GM20431 (cell line): Measurements from ENCODE around the gene CYP27A1.

Experiments
- in situ Hi-C: fragments of 300-500 bp; cut with MseI, MboI; formaldehyde crosslinking; loops from one replicate; pipeline ENCODE4 v1.15.0; 2020; ENCODE audit warnings: low sequenced_read_pairs; ENCODE audit not compliant: unreplicated experiment

Gene CYP27A1

DNA sequence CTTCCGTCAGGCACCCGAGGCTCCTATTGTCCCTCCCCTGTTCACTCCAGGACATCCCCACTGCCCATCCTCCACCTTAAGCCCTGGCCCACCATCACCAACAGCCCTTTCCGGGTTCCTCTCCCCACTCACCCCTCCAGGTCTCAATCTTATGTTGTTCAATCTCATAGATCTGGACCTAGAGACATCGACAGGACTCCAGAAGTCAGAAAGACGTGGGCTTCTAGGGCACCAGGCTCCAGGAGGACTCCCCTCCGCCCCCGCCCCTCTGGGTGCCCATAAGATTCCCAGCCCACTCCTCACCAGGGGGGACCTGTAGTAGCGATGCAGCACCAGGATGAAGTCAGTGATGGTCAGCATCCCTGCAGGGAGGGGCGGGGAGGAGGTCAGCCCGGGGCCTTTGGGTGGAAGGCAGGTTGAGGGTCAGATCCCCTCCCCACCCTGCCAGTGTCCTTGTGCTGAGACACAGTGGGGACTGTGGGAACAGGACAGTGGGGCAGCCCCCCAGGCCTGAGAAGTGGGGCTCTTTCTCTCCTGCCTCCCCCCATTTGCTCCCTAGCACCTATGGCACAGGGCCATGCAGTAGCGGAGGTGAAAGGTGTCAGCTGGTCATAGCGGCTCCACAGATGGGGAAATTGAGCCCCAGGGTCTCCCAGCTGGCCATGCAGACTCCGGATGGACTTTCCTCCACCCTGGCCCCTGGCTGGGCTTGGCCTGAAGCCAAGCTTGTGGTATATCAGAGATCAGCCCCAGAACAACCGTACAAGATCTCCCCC lies 45.9 kb downstream of the CYP27A1 start:
- in situ Hi-C loops, result loop anchor here (25.0 kb wide), 2 partner anchors 166 to 416 kb away; partner anchors contain the start of genes BCS1L, RNF25, STK36 and VIL1

DNA sequence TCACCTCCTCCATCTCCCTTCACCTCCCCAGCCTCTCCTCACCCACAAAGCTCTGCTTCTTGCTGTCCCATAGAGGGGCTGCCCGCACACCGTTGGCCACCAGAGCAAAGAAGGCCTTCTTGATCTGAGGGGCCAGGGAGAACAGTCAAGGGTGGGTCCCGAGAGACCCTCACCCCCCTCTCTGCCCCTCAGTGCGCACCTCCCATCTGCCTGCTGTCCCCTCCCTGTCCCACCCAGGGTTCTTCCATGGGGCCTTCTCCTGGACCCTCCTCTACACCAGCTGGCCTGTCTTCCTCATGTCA lies 46.5 kb downstream of the CYP27A1 start:
- in situ Hi-C loops, result loop anchor here (25.0 kb wide), 2 partner anchors 166 to 416 kb away; partner anchors contain the start of genes BCS1L, RNF25, STK36 and VIL1

DNA sequence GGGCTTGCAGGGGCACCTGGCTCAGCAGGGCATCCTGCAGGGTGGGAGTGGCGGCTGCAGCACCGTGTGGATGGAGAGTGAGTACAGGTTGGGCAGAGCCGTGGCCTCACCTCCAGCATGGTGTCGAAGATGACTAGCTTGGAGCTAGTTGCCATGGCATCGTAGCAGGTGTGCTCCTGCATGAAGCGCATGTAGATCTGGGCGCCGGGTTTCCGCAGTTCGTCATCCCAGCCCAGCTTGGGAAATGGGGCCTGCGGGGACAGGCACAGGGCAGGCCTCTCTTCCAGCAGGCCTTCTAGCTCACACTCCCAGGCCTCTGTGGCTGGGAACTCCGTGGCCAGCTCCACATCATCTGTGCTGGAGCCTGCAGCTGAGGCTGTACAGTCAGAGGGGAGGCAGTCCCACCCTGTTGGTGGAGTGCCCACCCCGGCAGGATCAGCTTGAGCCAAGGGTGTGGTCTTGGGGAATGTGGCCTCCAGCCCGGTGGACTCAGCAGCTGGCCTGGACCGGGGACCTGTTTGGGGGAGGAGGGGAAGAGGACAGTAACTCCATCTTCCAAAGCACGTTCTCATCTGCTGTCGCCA lies 48.0 kb downstream of the CYP27A1 start:
- in situ Hi-C loops, result loop anchor here (25.0 kb wide), 2 partner anchors 168 to 418 kb away; partner anchors contain the start of genes BCS1L, RNF25, STK36 and VIL1

DNA sequence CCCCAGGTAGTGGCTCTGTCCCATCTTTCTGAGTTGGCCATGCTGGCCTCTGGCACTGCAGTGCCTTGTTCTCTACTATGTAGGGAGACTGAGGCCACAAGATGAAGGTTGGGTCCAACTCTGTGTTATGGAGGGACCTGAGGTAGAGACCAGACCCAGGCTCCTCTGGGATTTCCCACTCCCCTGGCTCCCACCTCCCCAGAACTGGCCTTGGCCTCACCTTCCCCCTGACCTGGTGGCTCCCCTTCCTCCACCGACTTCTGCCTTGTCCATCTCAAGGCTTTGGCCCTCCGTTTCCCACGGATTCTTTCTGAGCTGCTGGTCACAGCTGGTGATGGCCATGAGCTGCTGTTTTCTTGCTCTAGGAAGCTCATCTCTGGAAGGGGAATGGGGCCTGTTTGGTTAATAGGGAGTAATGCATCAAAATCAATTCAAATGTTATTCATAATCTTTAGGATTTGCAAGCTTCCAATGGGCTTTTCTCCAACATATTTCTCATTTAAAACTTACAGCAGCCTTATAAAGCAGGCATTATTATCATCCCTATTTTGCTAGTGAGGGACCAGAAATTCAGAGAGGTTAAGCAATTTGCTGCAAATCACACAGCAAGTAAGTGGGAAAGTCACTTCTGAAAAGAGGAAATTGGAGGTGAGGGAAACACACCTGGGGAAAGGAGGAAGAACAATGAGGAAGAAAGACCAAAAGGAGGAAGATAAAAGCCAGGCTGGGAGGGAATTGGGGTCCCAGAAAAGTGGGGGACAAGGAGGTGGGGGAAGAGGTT lies 48.8 kb downstream of the CYP27A1 start:
- in situ Hi-C loops, result loop anchor here (25.0 kb wide), 2 partner anchors 168 to 418 kb away; partner anchors contain the start of genes BCS1L, RNF25, STK36 and VIL1

DNA sequence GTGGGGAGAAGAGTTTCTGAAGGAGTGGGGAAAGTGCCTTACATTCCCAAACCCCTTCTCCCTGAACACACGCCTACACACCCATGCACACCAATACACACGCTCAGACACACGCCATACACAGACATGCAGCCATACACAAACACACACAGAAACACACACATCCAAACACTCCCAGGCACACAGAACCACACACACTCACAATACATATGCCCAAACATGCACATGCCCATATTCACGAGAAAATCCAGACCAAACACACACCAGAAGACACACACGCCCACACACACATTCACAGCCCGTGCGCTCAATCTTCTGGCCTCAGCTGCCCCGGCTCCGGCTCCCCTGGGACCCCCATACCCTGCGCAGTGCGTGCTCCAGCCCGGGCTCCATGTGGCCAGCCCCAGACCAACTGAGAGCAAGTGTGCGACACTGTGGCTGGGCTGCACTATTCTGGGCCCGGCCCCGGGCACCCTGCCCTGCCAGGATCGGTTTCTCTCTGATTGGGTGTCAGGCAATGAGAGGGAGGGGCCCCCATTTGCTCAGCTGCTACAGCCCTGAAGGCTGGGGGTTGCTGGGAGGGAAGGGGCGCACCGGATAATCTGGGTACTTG lies 49.5 kb downstream of the CYP27A1 start, which contains the start of gene PRKAG3:
TSS of gene PRKAG3 (minus strand) at position 426 of the 613 bp plus-strand sequence.
- in situ Hi-C loops, result loop anchor here (25.0 kb wide), 2 partner anchors 169 to 419 kb away; partner anchors contain the start of genes BCS1L, RNF25, STK36 and VIL1

DNA sequence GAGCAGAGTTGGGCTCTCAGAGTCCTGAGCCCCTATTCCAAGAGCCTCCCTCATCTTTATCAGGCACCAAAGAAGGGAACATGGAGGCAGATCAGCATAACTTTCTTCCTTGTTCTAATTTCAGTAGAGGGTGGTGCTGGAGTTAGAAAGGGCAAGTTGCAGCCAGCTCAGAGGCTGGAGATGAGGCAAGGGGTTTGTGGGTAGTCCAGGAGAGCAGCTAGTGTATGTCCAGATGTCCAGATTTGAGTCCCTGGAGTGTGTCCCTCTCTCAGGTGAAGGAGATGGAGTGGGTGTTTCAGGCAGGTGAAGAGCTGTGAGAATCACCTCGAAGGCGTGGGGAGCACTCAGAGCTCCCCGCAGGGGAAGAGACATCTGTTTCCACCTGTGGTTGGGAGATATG lies 50.1 kb downstream of the CYP27A1 start:
- in situ Hi-C loops, result loop anchor here (25.0 kb wide), 2 partner anchors 170 to 420 kb away; partner anchors contain the start of genes BCS1L, RNF25, STK36 and VIL1

DNA sequence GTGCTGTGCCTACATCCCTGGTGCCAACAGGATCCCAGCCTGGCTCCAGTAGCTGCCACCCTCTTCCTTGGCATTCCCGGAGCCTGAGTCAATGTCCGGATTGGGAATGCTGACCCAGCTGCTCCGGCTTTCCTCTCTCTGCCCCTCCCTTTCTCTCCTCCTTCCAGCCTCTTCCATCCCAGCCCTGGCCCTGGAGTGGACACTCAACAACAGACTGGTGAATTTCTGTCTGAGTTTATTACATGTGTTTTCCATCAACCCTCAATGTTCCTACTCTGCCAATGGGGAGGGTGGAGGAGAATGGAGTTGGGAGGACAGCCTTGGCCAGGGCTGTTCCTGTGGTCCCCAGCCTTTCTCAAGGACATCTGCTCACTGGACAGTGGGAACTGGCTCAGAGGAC lies 50.6 kb downstream of the CYP27A1 start:
- in situ Hi-C loops, result loop anchor here (25.0 kb wide), 2 partner anchors 170 to 420 kb away; partner anchors contain the start of genes BCS1L, RNF25, STK36 and VIL1

DNA sequence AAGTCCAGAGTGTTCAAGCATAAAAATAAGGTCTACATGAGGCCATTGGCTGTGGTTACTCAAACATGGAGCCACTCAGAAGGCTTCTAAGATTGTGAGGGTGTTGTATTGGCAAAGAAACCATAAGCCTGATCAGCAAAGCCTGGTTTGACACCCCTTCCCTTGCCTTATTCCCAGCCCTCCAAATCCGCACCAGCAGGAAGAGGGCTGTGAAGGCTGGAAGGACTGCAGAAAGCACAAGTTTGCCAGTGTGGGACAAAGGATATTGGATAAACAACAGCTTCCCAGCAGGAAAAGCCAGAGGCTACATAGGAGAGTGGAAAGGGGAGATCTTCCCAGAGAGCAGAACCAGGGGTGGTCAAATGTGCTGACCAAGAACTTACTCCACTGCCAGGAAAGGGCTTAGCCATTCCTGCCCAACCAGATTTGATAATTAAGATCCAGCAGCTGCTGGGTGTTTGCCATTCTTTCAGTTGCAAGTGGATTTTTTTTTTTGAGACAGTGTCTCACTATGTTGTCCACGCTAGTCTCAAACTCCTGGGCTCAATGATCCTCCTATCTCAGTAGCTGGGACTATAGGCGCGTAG lies 51.2 kb downstream of the CYP27A1 start:
- in situ Hi-C loops, result loop anchor here (25.0 kb wide), 2 partner anchors 171 to 421 kb away; partner anchors contain the start of genes BCS1L, RNF25, STK36 and VIL1

DNA sequence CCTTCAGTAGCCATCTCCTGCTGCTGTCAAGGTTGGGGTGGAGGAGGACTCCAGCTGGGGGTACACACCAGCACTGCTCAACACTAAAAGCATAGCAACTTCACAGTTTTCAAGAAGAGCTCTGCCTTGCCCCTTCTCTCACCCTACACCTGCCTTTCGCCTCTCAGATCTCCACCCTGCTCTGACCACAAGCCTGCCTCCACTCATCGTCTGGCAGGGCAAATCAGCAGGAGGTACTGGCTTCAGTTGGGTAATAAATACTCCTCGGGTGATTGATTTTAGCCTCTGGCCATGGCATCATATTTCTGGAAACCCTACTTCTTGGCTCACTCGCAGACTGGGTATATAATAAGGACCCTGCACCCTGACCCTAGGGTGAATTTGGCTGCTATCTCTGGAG lies 52.7 kb downstream of the CYP27A1 start:
- in situ Hi-C loops, result loop anchor here (25.0 kb wide), 2 partner anchors 172 to 422 kb away; partner anchors contain the start of genes BCS1L, RNF25, STK36 and VIL1

DNA sequence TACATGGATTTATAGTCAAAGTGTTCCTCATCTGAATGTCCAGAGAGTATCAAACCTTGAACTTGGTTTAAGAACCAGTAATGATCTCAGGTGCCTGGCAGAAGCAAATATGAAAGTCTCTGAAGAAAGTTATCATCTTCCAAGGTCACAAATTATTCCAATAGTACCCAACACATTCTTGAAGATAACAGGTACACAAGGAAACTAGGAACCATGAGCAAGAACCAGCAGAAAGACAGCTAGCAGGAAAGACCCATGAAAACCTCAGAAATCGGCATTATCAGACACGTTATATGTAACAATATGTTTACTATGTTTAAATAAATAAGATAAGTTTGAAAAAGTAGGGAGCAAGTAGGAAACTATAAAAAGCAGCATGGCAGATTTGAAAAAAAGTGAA lies 55.5 kb downstream of the CYP27A1 start:
- in situ Hi-C loops, result loop anchor here (25.0 kb wide), 2 partner anchors 175 to 425 kb away; partner anchors contain the start of genes BCS1L, RNF25, STK36 and VIL1

DNA sequence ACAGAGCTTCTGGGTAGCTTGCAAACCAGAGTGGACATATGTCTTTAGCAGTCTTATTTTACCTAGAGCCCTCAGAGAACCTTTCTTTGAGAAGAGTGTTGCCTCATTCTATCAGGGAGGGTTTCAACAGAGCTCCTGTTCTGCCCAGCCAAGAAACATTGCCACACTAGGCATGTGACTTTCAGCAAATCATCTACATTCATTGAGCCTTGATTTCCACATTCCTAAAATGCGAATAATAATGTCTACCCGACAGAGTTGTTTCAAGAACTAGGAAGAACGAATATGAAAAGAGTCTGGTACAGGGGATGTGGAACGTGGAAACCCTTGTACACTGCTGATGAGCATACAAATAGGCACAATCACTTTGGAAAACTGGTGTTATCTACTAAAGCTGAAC lies 57.5 kb downstream of the CYP27A1 start:
- in situ Hi-C loops, result loop anchor here (25.0 kb wide), 2 partner anchors 177 to 427 kb away; partner anchors contain the start of genes BCS1L, RNF25, STK36 and VIL1

DNA sequence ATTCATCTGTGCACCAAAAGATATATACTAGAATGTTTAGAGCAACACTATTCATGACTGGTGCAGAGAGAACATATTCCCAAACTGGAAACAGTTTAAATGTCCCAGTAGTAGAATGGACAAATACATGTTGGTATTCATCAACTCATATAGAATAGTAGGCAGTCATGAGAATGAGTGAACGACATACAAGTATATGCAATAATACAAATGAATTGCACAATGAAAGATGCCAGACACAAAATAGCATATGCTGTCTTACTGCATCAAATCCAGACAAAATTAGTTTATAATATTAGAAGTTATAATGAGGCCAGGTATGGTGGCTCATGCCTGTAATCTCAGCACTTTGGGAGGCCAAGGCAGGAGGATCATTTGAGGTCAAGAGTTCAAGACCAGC lies 57.9 kb downstream of the CYP27A1 start:
- in situ Hi-C loops, result loop anchor here (25.0 kb wide), 2 partner anchors 178 to 428 kb away; partner anchors contain the start of genes BCS1L, RNF25, STK36 and VIL1

DNA sequence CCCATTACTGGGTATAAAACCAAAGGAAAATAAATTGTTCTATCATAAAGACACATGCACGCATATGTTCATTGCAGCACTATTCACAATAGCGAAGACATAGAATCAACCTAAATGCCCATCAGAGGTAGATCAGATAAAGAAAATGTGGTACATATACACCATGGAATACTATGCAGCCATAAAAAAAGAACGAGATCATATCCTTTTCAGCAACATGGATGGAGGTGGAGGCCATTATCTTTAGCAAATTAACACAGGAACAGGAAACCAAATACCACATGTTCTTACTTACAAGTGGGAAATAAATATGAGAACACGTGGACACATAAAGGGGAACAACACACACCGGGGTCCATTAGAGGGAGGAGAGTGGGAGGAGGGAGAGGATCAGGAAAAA lies 62.4 kb downstream of the CYP27A1 start:
- in situ Hi-C loops, result loop anchor here (25.0 kb wide), 2 partner anchors 182 to 432 kb away; partner anchors contain the start of genes BCS1L, RNF25, STK36 and VIL1

DNA sequence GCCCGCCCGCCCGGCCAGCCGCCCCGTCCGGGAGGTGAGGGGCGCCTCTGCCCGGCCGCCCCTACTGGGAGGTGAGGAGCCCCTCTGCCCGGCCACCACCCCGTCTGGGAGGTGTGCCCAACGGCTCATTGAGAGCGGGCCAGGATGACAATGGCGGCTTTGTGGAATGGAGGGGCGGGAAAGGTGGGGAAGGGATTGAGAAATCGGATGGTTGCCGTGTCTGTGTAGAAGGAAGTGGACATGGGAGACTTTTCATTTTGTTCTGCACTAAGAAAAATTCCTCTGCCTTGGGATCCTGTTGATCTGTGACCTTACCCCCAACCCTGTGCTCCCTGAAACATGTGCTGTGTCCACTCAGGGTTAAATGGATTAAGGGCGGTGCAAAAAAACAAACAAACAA lies 65.0 kb downstream of the CYP27A1 start:
- in situ Hi-C loops, result loop anchor here (25.0 kb wide), 2 partner anchors 185 to 435 kb away; partner anchors contain the start of genes BCS1L, RNF25, STK36 and VIL1

DNA sequence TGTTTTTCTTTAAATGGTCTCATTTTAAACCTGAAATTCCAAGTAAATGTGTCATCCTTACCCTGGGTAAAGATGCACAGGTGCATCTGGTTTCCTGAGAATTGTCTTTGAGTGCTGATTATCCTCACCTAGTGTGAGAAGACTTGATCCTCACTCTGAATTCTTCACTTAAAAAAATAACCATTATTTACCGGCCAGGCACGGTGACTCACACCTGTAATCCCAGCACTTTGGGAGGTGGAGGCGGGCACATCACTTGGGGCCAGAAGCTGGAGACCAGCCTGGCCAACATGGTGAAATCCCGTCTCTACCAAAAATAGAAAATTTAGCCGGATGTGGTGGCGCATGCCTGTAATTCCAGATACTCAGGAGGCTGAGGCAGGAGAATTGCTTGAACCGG lies 67.8 kb downstream of the CYP27A1 start:
- in situ Hi-C loops, result loop anchor here (25.0 kb wide), 2 partner anchors 187 to 437 kb away; partner anchors contain the start of genes BCS1L, RNF25, STK36 and VIL1

DNA sequence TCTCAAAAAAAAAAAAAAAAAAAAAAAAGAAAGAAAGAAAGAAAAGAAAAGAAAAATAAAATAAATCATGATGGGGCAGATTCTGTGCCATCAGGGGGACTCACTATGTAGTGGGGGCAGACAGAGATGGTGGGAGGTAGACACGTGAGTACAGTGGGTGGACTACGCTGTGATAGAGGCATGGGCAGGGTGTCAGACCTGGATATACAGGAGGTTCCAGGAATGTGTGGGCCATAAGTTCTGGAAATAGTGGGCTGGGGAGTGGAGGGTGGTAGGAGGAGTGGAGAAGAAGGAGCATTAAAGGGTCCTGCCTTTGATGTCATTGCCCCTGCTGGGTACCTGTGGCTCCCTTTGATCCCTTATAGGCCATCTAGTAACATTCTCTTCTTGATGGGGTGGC lies 68.8 kb downstream of the CYP27A1 start:
- in situ Hi-C loops, result no loop called here

DNA sequence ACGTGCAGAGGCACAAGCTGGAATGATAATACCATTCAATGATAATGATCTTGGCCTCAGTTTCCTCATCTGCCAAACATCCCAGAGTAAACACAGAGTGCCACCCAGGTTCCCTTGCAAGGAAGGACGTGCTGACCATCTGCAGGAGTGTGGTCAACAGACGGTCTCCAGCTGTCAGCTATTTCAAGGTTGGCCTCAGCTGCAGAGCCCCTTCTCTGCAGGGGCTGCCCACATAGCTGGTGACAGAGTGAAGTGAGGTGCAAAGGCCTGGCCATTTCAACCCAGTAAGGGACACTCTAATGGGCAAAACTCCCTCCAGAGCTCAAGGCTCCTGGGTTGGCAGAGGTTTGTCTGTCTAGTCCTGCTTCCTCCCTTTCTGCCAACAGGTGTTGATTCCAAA lies 69.3 kb downstream of the CYP27A1 start:
- in situ Hi-C loops, result no loop called here

DNA sequence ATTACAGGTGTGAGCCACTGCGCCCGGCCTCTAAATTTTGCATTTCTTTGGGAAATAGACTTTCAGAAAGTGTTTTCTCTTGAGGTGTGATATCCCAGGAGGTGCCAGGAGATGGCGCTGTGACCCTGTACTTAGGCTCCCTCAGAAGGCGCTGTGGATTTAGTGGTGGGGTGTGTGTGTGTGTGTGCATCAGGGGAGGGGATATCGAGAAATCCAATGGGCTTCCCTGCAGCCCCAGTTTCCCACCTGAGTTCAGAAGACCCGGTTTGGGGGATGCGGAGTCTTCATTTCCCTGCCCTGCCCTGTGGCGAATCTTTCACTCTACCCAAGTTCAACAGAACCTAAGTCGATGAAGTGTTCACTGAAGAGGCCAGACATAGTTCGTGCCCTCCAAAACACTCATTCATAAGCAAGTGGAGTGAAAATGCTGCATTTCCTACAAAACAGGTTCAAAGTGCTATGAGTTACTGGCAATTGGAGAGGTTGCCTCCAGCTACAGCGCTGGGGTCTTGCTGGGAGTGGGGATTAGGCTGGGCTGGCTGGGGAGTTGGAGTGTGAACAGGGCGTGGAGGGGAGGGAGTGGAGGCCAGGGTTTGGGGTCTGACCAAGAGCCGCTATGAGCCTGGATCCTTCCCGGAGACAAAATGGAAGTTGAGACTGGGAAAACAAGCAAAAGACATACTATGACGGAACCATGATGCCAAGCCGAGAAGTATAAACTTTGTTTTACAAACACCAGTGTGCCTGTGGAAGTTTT lies 71.1 kb downstream of the CYP27A1 start:
- in situ Hi-C loops, result no loop called here
